ENCODE measurements around the gene USP17L21. TPM values are rescaled to one million over a fixed set of nuclear protein-coding genes. Genes with fewer than 3 reads are reported as not detected.

USP17L21 gene
- total RNA-seq, 3 donors from 2014 or later (not counting 1 experiment from before 2014, with no cell fraction given) = not detected

Other genes starting within 250 kb of the USP17L21 start
- gene FAM90A26, start 92.5 kb upstream of the USP17L21 start, total RNA-seq = not detected
- gene USP17L10, start 52.2 kb upstream of the USP17L21 start, total RNA-seq = not detected
- not detected for gene USP17L11, start 47.5 kb upstream of the USP17L21 start, total RNA-seq
- gene USP17L12, start 42.7 kb upstream of the USP17L21 start, total RNA-seq = not detected
- not detected for gene USP17L13, start 38.0 kb upstream of the USP17L21 start, total RNA-seq
- gene USP17L15, start 28.5 kb upstream of the USP17L21 start, total RNA-seq = not detected
- gene USP17L17, start 19.0 kb upstream of the USP17L21 start, total RNA-seq = not detected
- not detected for gene USP17L18, start 14.2 kb upstream of the USP17L21 start, total RNA-seq
- not detected for gene USP17L19, start 9.5 kb upstream of the USP17L21 start, total RNA-seq
- gene USP17L20, start 4.7 kb upstream of the USP17L21 start, total RNA-seq = not detected
- not detected for gene USP17L22, start 4.7 kb downstream of the USP17L21 start, total RNA-seq
- gene USP17L24, start 62.3 kb downstream of the USP17L21 start, total RNA-seq = not detected
- not detected for gene USP17L25, start 67.0 kb downstream of the USP17L21 start, total RNA-seq
- not detected for gene USP17L26, start 71.8 kb downstream of the USP17L21 start, total RNA-seq
- not detected for gene USP17L5, start 76.5 kb downstream of the USP17L21 start, total RNA-seq
- not detected for gene USP17L27, start 81.3 kb downstream of the USP17L21 start, total RNA-seq
- gene USP17L28, start 86.0 kb downstream of the USP17L21 start, total RNA-seq = not detected
- gene USP17L29, start 90.8 kb downstream of the USP17L21 start, total RNA-seq = not detected
- not detected for gene USP17L30, start 100.3 kb downstream of the USP17L21 start, total RNA-seq
- gene DEFB131A, start 181.5 kb downstream of the USP17L21 start, total RNA-seq = not detected